COLO668 (cell line): ENCODE results near the gene TPSD1.
A peak's percentile ranks its signal among the peaks of the same experiment; 100 is the strongest.
"Not testable (repeated sequence)": the region's sequence is repeated elsewhere in the genome, so short reads cannot be mapped to it uniquely, and the experiment has no call there.

Experiments
- DNase-seq: peaks from one replicate; lab custom pipeline; 2025; ENCODE audit not compliant: unreplicated experiment; lab: John Stamatoyannopoulos, UW

Gene TPSD1

DNA sequence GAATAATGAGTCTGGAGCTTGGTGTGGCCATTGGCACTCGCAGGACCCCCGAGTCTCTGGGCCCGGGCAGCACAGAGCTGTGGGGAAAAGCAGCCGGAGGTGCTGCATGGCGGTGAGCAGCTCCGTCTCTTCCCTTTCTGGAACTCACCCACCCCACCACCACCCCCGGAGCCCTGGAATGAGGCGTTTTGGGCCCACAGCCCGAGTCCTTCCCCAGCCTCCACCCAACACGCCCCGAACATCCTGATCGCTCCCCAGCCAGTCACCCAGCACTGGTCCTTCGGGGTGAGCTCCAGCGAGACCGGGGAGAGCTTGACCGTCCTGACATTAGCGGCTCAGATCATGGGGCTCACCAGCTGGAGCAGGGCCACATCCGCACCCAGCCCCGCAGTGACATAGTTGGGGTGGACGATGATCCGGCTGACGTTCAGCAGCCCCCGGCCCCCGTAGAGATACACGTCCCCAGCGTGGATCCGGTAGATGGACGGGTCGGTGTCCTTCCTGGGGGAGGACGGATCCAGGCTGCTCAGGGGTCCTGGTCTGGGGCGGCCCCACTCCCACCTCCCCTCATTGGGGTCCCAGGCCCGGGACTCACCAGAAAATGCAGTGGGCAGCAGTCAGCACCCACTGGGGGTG lies 6.5 kb downstream of the TPSD1 start:
- DNase-seq: no peak

GRCh38 chr16:1262846-1263221 lies 7.0 kb downstream of the TPSD1 start:
- no peak for DNase-seq

DNA sequence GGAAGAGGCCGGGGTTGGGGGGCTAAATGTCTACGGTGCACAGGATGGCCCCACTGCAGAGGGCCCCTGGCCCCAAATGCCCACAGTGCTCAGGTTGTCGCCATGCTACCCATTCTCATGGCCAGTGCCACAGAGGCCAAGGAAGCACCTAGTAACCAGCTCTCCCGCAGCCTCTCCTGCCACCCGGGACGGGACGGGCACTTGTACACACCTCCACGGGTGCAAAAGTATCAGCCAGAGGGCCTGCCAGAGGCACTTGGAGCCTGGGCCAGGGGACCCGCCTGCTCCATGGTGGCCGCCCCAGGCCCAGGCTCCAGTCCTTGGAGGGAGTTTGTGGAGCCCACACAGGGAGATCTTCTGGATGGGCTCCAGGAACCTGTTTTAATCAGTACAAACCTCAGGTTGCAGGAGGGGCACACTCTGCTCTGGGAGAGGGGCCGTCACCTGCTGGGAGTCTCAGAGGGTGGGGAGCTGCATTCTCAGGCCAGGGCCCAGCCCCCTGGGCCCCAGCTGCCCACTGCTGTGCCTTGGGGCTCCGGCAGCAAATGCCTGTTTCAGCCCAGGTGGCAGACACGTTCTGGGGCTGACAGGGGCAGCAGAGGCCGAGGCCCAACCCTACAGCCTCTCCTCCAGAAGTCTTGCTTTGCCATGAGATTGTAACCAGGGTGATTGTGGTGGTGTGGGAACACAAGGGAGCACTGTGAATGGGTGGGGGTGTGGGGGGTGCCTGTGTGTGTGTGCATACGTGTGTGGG lies 7.9 kb downstream of the TPSD1 start:
- no peak for DNase-seq

DNA sequence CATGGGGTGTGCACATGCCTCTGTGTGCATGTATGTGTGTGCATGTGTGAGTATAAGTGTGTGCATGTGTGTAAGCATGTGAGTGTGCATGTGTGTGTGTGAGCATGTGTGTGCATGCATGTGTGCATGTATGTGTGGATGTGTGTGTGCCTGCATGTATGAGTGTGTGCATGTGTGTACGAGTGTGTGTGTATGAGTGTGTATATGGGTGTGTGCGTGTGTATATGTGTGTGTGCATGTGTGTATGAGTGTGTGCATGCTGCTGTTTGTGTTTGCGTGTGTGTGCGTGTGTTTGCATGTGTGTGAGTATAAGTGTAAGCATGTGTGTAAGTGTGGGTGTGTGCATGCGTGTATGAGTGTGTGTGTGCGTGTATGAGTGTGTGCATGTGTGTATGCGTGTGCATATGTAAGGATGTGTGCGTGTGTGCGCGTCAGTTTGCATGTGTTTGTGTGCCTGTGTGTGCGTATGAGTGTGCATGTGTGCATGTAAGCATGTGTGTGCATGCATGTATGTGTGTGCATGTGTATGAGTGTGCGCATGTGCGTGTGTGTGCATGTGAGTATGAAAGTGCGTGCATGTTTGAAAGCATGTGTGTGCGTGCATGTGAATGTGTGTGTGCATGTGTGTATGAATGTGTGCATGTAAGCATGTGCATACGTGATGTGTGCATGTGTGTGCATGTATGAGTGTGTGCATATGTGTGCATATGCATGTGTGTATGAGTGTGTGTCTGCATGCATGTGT lies 8.6 kb downstream of the TPSD1 start:
- DNase-seq: no peak

DNA sequence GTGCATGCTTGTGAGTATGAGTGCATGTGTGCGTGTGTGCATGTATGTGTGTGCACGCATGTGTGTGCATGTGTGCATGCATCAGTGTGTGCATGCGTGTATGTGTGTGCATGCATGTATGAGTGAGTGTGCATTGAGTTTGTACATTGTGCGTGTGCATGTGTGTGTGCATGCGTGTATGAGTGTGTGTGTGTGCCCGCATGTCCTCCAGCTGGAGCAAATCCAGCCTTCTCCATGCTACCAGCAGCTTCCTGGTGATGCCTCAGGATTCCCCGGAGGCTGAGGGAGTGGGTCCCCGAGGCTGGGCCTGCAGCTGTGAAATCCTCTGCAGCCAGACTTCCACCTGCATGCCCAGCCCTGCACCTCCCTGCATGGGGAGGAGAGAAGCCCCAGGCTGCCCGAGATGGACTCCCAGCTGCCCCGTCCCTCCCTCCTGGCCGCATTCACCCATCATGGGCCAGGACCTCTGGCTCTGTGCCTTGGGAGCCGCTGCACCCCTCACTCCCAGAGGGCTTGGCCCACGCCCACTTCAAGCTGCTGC lies 9.3 kb downstream of the TPSD1 start:
- no peak for DNase-seq

GRCh38 chr16:1265826-1266225 lies 10.0 kb downstream of the TPSD1 start:
- no peak for DNase-seq

DNA sequence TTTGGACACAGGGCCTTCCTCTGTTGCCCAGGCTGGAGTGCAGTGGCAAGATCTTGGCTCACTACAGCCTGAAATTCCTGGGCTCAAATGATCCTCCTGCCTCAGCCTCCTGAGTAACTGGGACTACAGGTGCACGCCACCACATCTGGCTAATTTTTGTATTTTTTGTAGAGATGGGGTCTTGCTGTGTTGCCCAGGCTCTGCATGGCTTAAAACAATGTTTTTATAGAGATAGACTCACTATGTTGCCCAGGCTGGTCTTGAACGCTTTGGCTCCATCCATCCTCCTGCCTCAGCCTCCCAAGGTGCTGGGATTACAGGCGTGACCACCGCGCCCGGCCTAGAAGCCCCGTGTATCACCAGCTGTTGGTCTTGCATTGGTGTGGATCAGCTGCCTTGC lies 13.5 kb downstream of the TPSD1 start:
- not testable (repeated sequence) for DNase-seq

GRCh38 chr16:1271380-1271723 lies 15.5 kb downstream of the TPSD1 start:
- no peak for DNase-seq

DNA sequence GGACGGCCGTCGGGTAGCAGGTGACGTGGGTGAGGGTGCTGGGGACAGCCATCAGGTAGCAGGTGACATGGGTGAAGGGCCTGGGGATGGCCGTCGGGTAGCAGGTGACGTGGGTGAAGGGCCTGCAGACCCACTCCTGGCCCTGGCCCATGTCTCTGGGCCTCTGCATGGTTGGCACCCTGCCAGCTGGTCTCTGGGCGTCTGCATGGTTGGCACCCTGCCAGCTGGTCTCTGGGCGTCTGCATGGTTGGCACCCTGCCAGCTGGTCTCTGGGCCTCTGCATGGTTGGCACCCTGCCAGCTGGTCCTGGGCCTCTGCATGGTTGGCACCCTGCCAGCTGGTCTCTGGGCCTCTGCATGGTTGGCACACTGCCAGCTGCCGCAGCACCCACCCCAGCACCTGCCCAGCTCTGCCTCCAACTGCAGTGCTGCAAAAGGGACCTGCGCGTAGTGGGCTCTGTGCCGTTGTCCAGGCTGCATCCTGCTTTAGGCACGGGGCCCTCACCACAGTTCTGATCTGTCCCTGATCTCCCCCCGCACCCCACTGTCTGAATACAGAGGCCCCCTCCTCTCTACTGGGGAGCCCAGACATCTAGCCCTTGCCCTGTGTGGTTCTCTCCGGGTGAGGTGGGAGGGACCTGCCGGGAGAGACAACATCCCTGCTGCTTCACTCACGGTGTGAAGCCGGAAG lies 16.0 kb downstream of the TPSD1 start:
- DNase-seq: peak; percentile 97

GRCh38 chr16:1272453-1273198 lies 16.8 kb downstream of the TPSD1 start:
- peak; percentile 70 for DNase-seq

DNA sequence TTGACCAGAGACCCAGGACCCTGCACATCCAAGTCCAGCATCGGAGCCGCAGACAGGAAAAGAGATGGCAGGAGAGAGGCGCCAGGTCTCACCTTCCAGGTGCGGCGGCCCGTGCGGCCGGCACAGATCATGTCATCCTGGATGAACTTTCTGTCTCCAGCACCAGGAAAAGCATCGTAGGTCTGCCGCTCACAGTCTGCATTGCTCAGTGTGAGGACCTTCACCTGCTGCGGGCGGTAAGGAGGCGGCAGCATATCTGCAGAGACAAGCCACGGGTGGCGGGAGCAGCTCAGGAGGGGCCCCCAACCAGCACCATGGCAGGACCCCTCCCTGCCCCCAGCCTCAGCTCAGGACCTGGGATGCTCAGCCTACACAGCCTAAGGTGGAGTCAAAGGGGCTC lies 17.9 kb downstream of the TPSD1 start:
- no peak for DNase-seq

DNA sequence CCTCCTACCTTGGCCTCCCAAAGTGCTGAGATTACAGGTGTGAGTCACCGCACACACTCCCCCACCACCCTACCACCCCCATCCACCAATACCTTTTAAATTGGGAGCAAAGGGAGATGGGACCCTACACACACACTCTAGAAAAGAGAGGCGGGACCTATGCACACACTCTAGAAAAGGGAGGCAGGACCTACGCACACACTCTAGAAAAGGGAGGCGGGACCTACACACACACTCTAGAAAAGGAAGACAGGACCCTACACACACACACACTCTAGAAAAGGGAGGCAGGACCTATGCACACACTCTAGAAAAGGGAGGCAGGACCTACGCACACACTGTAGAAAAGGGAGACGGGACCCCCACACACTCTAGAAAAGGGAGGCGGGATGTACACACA lies 18.9 kb downstream of the TPSD1 start:
- no peak for DNase-seq

GRCh38 chr16:1275791-1276579 lies 20.1 kb downstream of the TPSD1 start:
- DNase-seq: no peak

DNA sequence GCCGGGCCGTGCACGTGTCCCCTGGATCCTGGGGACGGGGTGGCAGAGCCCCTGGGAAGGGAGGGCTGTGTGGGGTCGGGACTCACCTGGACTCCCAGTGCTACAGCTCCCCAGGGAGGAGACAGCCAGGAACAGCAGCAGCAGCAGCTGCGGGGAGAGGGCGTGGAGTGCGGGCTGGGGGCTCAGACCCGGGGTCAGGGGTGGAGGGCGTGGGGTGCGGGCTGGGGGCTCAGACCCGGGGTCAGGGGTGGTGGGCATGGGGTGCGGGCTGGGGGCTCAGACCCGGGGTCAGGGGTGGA lies 20.7 kb downstream of the TPSD1 start:
- DNase-seq: no peak

DNA sequence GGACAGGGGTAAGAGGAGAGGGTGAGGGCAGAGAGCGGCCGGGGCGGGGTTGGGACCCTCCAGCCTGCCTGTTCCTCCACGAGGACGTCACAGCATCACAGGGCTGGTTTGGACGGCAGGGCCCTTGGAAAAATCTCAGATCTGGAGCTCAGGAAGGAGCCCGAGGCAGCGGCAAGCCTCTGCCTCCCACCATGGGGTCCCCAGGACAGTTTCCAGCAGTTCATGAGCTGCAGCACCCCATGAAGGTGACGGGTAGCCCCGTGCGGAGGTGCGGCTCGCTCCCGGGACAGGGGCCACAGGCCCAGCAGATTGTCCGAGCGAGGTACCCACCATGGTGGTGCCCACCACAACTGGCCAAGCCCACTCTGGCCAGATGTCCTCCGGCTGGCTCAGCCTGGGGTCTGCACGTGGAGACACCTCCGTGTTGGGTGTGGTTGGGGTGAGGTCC lies 21.3 kb downstream of the TPSD1 start:
- no peak for DNase-seq

- no peak for DNase-seq
These were observed 21.9 kb downstream of the TPSD1 start for GRCh38 chr16:1277617-1278282.

GRCh38 chr16:1278477-1278876 lies 22.6 kb downstream of the TPSD1 start:
- no peak for DNase-seq

DNA sequence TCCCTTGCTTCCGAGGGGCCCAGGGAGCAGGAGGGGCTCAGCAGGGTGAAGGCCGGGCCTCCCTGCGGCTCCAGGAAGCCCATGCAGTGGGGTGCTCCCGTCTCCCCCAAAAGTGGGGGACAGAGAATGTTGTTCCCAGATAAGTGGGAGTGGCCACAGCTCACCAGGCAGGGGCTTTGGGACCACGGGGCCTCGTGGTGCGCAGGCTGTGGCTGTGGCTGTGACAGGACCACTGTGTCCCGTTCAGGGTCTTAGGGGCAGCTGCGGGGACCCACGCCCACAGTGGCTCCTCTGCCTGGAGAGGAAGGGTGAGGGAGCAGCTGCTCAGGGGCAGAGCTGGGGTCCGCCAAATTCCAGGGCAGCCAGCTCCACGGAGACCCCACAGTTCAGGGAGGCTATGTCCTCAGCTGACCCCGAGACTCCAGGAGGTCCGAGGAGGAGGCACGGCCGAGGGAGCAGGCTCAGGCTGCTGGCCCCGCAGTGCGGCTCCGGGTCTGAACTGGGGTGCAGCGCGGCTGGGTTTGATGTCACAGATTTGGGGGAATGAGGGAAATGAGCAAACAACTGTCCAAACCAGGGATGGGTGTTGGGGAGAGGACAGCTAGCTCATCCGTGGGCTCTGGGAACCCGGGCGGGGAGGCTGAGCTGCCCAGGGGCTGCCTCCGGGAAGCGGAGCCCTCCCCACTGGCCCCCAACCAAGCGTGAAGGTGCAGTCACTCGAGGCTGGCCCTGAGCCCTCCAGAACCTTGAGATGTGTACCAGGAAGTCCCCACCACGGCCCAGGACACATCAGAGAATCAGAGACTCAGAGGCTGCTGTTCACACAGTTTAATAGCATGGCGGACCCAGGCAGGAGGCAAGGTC lies 23.4 kb downstream of the TPSD1 start:
- DNase-seq: no peak
